Inflammatory macrophage (primary cell): ENCODE data around the gene MET.

Source experiments
- DNase-seq, 2 donors: peaks; one replicate each; pipeline ENCODE4 v3.0.0-alpha.2; 2020 to 2022

The MET gene

GRCh38 chr7:116665332-116665996 is 6.5 kb upstream of the MET start:
- no peak for DNase-seq

GRCh38 chr7:116669769-116670168 is 2.2 kb upstream of the MET start:
- DNase-seq = no peak

GRCh38 chr7:116670409-116671015 is 1.5 kb upstream of the MET start:
- DNase-seq = no peak

GRCh38 chr7:116671111-116671510 is 885 bp upstream of the MET start:
- no peak for DNase-seq

GRCh38 chr7:116672596-116673456 is 830 bp downstream of the MET start:
- no peak for DNase-seq

GRCh38 chr7:116673457-116673865 is 1.5 kb downstream of the MET start:
- DNase-seq = no peak

- no peak for DNase-seq
These were observed 2.6 kb downstream of the MET start for GRCh38 chr7:116674508-116675173.

- DNase-seq = no peak
These were observed 3.9 kb downstream of the MET start for GRCh38 chr7:116675812-116676355.

GRCh38 chr7:116678780-116679179 is 6.8 kb downstream of the MET start:
- DNase-seq = peak; percentile 36 to 71

- no peak for DNase-seq
These were observed 7.5 kb downstream of the MET start for GRCh38 chr7:116679500-116679899.

- no peak for DNase-seq
These were observed 11.8 kb downstream of the MET start for GRCh38 chr7:116683786-116684185.

- DNase-seq = no peak
These were observed 14.0 kb downstream of the MET start for GRCh38 chr7:116686033-116686432.

- no peak for DNase-seq
These were observed 14.9 kb downstream of the MET start for GRCh38 chr7:116686812-116687419.

GRCh38 chr7:116687801-116688201 is 15.8 kb downstream of the MET start:
- DNase-seq = no peak

GRCh38 chr7:116689790-116690259 is 17.8 kb downstream of the MET start:
- no peak for DNase-seq

- peak in 1 of 2 donors; percentile 36 for DNase-seq
These were observed 19.7 kb downstream of the MET start for GRCh38 chr7:116691664-116692063.

- DNase-seq = peak; percentile 17 to 44
These were observed 20.7 kb downstream of the MET start for GRCh38 chr7:116692401-116693308.

- DNase-seq = no peak
These were observed 24.7 kb downstream of the MET start for GRCh38 chr7:116696707-116697106.

GRCh38 chr7:116697152-116697551 is 25.2 kb downstream of the MET start:
- no peak for DNase-seq

GRCh38 chr7:116697761-116698160 is 25.8 kb downstream of the MET start:
- DNase-seq = no peak

GRCh38 chr7:116698396-116698795 is 26.4 kb downstream of the MET start:
- no peak for DNase-seq
